NCI-H345 treated with DMSO at 0.1 percent for 48 hours (cell line): ENCODE results near the gene TMC5.
"Not testable (repeated sequence)": the region's sequence is repeated elsewhere in the genome, so short reads cannot be mapped to it uniquely, and the experiment has no call there.

ENCODE experiments used
- DNase-seq: peaks from one replicate; lab custom pipeline; 2025; ENCODE audit not compliant: unreplicated experiment; lab: John Stamatoyannopoulos, UW

The TMC5 gene, protein sequence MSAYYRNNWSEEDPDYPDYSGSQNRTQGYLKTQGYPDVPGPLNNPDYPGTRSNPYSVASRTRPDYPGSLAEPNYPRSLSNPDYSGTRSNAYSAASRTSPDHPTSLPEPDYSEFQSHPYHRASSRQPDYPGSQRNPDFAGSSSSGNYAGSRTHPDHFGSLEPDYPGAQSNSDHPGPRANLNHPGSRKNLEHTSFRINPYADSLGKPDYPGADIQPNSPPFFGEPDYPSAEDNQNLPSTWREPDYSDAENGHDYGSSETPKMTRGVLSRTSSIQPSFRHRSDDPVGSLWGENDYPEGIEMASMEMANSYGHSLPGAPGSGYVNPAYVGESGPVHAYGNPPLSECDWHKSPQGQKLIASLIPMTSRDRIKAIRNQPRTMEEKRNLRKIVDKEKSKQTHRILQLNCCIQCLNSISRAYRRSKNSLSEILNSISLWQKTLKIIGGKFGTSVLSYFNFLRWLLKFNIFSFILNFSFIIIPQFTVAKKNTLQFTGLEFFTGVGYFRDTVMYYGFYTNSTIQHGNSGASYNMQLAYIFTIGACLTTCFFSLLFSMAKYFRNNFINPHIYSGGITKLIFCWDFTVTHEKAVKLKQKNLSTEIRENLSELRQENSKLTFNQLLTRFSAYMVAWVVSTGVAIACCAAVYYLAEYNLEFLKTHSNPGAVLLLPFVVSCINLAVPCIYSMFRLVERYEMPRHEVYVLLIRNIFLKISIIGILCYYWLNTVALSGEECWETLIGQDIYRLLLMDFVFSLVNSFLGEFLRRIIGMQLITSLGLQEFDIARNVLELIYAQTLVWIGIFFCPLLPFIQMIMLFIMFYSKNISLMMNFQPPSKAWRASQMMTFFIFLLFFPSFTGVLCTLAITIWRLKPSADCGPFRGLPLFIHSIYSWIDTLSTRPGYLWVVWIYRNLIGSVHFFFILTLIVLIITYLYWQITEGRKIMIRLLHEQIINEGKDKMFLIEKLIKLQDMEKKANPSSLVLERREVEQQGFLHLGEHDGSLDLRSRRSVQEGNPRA

DNA sequence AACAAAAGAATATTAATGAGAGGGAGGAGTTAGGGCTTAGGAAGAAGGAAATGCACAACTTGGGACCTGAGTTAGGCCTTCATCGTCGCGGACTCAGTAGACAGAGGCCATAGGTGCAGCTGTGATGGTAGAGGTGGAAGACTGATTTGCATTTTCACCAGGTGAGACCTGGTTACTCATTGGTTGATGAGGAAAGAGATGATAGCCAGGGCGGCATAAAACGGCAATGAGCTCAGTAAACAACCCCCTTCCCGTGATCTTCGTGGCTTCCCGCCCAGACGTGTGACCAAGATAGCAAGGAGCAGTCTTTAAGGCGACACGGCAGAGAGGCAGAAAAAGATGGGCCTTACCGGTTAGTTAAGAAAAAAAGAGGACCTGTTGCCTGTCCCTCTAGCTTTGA is at the start of gene TMC5:
TSS of gene TMC5 (plus strand) at position 244 of the 400 bp plus-strand sequence. CDS start 22,156 bp downstream, outside the sequence.
- no peak for DNase-seq

DNA sequence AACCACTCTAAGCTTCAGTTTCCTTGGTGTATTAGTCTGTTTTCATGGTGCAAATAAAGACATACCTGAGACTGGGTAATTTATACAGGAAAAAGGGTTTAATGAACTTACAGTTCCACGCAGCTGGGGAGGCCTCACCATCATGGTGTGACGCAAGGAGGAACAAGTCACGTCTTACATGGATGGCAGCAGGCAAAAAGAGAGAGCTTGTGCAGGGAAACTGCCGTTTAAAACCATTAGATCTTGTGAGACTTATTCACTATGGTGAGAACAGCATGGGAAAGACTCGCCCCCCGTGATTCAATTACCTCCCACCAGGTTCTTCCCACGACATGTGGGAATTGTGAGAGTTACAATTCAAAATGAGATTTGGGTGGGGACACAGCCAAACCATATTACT is 45.1 kb upstream of the TMC5 start:
- not testable (repeated sequence) for DNase-seq

DNA sequence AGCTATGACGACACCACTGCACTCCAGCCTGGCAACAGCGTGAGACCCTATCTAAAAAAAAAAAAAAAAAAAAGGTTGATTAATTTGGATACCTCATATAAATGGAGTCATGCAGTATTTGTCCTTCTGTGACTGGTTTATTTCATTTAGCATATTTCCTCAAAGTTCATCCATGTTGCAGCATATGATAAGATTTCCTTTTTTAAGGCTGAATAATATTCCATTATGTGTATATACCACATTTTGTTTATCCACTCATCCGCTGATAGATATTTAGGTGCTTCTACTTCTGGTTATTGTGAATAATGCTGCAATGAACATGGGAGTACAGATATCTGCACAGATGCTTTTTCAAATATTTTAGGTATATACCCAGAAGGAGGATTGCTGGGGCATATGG is 43.3 kb upstream of the TMC5 start:
- no peak for DNase-seq

DNA sequence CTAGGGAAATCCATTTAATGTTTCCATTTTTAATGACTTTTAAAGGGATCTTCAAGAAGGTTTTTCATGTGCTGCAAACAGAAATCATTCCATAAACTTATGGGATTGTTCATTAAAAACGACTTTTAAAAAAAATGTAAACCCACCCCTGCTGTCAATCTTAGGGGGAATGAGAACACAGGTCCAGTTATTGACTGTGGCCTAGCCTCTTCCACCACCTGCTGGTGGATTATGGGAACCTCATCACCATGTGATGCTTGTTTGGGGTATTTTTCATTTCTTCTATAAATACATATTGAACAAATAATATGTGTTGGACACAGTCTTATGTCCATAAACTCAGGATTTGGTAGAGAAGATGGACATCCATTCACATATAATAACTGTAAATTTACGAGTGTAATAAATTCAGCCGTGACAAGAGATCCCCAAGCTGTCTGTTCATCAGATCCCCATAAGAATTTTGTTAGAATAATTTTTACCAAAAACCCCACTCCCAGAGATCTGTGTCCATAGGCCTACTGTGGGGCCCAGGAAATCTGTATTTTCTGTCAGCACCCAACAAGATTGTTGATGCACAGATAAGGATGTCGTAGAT is 42.0 kb upstream of the TMC5 start:
- DNase-seq, result peak; percentile 57

DNA sequence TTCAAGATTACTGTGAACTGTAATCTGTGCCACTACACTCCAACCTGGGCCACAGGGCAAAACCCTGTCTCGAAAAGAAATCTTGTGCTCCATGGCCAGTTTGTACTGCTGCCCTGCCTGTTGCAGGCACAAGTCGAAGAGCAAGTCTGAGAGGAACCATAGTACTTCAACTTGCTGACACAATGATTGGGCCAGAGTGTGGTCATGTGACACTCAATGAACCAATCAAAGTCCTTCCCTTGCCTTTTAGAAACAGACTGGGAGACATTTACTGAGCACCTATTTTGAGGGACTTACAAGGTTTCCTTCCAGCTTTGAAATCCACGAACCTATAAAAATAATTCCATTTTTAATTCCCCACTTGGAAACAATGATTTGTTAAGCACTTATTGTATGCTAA is 39.8 kb upstream of the TMC5 start:
- no peak for DNase-seq

DNA sequence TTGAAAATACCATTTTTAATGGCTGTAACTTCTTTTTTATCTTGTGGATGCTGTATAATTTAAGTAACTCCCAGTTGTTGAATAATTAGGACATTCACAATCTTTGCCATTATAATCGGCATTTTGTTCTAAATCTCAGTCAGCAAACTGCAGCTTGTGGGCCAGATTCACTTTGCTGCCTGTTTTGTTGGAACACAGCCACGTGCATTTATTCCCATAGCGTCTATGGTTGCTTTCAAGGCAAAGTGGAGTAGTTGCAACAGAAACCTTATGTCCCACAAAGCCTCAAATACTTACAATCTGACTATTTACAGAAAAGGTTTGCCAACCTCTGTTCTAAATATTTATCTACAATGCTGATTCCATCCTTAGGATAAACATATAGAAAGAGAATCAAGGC is 39.2 kb upstream of the TMC5 start:
- no peak for DNase-seq

DNA sequence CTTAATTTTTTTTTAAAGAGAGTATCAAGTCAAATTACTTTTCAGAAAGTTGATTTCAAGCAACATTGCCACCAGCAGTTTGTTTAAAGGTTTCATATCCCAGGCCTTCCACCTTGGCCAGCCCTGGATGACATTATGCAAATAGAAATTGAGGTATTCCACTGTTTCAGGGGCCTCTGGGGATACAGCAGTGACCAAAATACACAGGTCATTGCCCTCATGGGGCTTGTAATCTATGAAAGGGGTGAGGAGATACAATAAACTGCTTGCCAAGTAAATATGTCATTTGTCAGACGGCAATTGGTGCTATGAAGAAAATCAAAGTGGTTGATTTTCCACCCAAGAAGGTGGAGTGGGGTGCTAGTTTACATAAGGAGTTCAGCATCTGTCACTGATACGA is 37.8 kb upstream of the TMC5 start:
- no peak for DNase-seq

DNA sequence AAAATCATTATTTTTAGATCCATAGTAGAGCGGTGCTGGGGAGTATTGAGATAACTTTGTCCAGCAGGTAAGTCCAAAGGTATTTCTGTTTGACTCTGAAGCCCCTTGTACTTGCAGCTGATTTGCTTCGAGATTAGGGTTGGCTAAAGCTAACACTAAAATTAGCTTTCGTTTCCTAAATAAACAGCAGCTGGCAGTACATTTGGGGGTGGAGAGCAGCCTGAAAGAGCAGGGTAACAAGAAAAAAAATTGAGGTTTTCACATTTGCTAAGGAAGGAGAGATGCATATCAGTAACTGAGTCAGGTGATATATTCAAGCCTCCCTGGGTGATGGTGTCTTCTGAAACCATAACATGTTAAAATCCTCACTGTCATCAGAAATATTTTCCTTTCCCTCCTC is 37.4 kb upstream of the TMC5 start:
- DNase-seq, result no peak

DNA sequence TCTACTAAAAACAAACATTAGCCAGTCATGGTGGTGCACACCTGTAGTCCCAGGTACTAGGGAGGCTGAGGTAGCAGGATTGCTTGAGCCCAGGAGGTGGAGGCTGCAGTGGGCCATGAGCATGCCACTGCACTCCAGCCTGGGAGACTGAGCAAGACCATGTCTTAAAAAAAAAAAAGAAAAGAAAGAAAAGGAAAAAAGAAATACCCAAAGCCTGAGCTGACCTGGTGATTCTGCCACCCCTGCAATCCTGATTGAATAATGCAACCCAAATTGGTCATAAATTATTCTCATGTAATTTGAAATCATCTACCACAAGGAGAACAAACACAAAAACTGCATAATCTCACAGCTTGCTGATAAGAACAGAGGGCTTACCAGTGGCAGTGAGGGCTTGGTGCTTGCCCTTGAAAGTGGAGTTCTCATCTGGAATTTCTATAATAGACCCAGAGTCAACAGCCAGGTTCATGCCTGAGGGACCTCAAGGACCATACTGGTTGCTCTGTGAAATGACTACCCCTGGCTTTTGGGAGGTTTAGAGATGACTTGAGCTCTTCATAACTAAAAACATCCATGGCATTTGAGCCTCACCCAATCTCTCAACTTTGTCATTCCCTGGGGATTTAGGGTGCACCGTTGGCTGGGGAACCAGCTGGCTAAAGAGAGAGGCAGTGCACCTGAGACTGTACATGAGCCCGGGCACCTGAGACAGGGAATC is 35.4 kb upstream of the TMC5 start:
- DNase-seq, result peak; percentile 16

DNA sequence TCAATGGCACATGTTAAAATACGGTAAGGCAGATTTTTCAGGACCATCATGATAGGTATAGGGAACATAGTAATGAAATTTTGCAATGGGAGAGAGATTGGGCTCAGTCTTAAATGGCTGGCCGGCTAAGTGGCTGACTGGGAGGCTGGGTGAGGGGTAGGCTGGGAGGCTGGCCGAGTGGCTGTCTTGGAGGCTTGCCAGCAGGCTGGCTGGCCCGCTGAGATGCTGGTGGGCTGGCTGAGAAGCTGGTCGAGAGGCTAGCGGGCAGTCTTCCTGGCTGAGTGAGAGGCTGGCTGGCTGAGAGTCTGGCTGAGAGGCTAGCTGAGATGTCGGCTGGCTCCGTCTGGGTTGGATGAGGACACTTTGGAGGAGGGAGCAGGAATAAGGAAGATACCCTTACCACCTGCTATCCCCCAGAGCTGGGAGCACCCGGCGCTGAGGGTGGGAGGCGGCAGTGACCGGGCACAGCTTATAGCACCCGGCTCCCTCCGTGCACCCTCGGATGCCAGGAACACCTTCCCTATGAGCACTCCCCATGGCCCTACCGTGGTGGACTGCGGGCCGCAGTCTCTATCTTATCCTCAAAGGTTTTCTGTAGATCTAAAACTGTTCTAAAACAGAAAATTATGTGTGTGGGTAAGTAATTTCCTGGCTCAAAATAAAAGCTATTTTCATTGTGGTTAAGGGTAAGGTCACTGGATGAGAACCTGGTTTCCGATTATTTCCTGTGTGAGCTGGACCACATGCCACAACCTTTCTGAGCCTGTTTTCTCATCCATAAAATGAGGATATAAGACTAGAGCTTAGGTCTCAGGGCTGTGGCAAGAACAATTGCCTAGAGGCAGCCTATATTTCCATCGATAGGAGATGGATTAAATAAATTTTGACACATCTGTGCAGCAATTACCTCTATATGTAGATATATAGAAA is 34.5 kb upstream of the TMC5 start:
- DNase-seq, result peak; percentile 24

DNA sequence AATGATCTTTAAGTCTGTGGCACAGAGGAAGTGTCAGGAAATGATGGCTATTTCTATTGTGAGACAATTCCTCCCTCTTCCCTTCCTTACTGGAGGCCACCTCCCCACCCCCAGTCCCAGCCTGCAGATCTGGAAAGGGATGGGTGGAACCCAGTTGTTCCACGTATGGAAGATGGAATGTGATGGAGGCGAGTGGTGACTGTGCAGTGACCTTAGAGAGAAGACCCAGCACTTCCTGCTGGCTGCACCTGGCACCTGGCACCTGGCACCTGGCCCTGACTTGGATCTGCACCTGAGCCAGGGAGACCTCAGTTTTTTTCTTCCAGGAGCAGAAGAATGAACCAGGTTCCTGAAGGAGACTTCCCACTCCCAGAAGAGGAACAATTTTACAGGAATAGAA is 33.0 kb upstream of the TMC5 start:
- DNase-seq, result no peak

DNA sequence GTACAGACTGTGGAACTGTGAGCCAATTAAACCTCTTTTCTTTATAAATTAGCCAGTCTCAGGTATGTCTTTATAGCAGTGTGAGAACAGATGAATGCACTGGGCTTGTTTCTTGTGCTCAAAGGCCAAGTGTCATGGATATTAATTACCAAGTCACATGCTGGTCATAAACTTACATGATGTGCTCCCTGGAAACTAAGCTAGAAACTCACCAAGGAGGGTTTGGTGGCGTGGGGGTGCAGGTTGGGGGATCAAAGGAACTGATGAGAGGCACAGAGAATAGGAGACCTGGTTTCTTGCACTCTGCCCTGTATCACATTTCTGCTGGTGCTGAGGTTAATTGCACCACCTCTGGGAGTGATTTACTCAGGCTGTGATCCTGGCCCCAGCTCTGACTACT is 31.2 kb upstream of the TMC5 start:
- DNase-seq, result no peak

DNA sequence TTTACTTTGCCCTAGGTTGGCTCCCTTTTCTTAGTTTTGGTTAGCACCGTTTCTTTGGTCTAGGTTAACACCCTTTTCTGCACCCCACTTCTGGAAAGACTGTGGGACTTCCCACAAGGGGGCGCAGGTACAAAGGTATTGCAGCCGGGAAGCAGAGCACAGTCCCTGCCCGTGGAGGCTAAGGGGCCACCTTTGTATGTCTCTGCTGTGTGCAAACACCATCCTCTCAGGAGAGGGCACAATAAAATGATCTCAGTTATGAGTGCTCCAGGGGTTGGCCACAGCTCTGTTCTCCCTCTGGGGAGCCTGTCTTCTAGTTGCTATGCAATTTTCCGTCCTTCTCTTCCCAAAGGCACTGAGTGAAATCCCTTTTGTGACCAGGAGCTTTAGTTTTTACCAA is 28.4 kb upstream of the TMC5 start:
- peak; percentile 84 for DNase-seq

DNA sequence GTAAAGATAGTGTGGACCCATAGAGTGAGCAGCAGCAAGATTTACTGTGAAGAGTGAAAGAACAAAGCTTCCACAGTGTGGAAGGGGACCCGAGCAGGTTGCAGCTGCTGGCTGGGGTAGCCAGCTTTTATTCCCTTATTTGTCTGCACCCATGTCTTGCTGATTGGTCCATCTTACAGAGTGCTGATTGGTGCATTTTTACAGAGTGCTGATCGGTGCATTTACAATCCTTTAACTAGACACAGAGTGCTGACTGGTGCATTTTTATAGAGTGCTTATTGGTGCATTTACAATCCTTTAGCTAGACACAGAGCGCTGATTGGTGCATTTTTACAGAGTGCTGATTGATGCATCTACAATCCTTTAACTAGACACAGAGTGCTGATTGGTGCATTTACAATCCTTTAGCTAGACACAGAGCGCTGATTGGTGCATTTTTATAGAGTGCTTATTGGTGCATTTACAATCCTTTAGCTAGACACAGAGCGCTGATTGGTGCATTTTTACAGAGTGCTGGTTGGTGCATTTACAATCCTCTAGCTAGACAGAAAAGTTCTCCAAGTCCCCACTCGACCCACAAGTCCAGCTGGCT is 26.4 kb upstream of the TMC5 start:
- not testable (repeated sequence) for DNase-seq

DNA sequence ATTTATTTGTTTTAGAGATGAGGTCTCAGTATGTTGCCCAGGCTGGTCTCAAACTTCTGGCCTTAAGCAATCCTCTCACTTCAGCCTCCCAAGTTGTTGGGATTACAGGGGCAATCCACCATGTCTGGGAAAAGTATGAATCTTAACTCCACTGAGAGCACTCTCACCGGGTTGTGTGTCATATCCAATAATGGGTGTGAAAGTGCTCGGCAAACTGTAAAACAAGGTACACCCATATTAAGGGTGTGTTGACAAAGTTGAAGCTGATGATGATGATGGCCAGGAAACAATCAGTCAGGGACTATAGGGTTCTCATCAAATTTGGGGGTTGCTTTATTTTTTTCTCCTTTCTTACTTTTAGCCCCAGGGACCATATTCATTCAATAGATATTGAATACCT is 25.3 kb upstream of the TMC5 start:
- no peak for DNase-seq

DNA sequence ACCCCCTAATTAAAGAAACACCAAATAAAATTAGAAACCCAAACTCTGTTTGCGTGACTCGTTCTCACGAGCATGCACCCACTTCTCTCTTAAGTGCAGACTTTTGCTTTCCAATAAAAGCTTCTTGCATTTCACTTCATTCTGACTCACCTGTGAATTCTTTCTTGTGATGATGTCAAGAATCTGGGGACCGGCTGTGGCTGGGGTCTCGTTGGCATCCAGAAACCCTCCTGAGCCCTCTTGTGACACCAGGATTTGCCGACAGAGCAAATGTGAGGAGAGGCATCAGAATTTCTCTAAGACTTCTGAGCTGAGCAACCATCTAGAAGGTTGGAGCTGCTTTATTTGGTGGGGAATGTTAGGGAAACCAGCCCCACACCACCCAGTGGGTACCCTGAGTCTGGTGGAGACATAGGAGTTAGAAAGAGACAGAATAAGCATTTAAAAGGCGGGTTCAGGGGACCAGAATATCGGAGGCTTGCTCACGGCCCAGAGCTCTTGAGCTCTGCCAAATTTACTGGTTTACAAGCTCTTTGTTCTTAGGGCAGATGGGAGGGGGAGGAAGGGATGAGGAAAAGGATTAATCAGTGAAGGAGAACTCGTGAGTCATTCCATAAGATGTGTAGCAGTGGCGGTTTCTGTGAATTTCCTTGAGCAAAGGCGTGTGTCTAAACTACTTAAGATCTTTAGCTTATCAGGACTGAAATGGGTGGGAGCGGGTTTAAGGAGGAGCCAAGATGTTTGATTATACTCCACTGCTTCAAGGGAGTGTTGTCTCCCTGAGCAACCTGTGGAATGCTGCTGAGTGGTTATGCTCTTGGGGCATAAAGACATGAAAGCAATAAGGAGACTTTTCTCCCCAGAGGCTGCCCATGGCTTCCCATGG is 24.2 kb upstream of the TMC5 start:
- DNase-seq, result no peak

DNA sequence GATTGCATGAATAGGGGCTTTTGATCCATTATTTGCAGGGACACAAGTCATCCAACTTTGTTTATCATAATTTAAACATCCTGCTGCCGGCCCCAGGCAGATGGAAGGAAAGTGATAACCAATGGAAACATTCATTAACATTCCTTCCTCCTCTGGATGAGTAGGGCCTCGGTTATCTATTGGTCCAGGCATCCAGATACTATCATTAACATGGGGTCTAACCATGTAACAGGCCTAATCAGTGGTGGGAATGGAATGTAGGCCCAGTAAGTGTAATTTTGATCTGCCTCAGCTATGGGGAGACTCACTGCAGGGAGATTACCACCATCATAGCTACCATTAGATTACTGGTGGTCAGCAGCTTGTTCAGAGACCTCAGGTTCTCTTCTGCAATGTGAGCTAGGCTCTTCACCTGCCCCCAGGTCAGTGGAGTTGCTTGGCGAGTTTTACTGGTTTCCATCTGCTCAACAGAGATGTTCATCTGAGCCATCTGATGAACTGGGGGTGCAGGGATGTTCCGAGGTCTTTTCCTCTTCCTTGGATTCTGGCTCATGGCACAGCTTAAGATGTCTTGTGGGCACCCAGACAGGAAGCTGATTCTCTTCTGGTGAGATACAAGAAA is 21.9 kb upstream of the TMC5 start:
- not testable (repeated sequence) for DNase-seq

DNA sequence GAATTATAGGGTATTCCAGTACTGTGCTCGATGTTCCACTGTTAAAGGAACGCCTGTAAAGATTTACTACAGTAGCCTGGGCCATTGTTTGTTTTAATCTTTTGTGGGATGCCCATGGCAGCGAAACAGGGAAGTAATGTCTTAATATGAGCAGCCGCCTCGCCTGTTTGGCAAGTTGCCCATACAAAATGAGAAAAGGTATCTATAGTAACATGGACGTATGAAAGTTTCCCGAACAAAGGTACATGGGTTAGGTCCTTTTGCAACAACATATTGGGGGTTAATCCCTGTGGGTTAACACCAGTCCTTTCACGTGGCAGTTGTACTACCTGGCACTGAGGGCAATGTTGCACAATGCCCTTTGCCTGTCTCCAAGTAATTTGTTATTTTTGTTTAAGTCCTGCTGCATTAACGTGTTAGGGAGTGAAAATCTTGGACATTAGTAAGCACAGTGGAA is 21.1 kb upstream of the TMC5 start:
- peak; percentile 44 for DNase-seq
